Effector memory CD8-positive, alpha-beta T cell (primary cell): ENCODE data around the gene SYNC.

Source experiments
- ATAC-seq: fragments of 150-1000 bp; cut with Tn5 transposase; replicated peaks from 2 replicates; pipeline ENCODE4 v1.10.0; 2021; ENCODE audit warnings: mild to moderate bottlenecking, moderate library complexity
- DNase-seq, 3 experiments: peaks; one replicate each; pipeline ENCODE4 v3.0.0; 2021
- H3K27ac Mint-ChIP-seq, 2 donors: one replicate each; pipeline ENCODE4 v1.8.0; 2022; ENCODE audit warnings: mild to moderate bottlenecking in 2 of 2, mixed read lengths in 2 of 2, moderate library complexity in 2 of 2
- H3K27me3 Mint-ChIP-seq, 2 donors: one replicate each; pipeline ENCODE4 v1.8.0; 2022; ENCODE audit warnings: mixed read lengths in 2 of 2
- H3K36me3 Mint-ChIP-seq: one replicate; pipeline ENCODE4 v1.8.0; 2022; ENCODE audit warnings: mild to moderate bottlenecking, moderate library complexity, mixed read lengths; ENCODE audit not compliant: insufficient read depth
- H3K4me1 Mint-ChIP-seq, 2 donors: one replicate each; pipeline ENCODE4 v1.8.0; 2022; ENCODE audit warnings: low read depth in 2 of 2, mixed read lengths in 2 of 2
- H3K4me3 Mint-ChIP-seq, 2 donors: one replicate each; pipeline ENCODE4 v1.8.0; 2022; ENCODE audit warnings: mild to moderate bottlenecking in 2 of 2, mixed read lengths in 2 of 2, moderate library complexity in 2 of 2
- H3K9me3 Mint-ChIP-seq, 2 donors: one replicate each; pipeline ENCODE4 v1.8.0; 2022; ENCODE audit warnings: mixed read lengths in 2 of 2
- total RNA-seq, 9 experiments: gene quantifications; one replicate each; lab custom pipeline; 2026; lab: John Stamatoyannopoulos, UW

The SYNC gene
- 0 to 0.30 (median 0) reads per million in 9 experiments for total RNA-seq

GRCh38 chr1:32702599-32703478, at the start of gene SYNC:
Gene SYNC (minus strand): TSS chr1:32702770. CDS start chr1:32702660, 110 bp downstream.
- peaks cover 42 to 57% of the 10 kb centered on the region in 2 donors for H3K27me3 Mint-ChIP-seq
- no peaks in the 10 kb centered on the region for H3K9me3 Mint-ChIP-seq
- no peak for DNase-seq
- no peaks in the 10 kb centered on the region for H3K36me3 Mint-ChIP-seq
- no peak within 1 kb of the TSS for H3K27ac Mint-ChIP-seq
- peak within 1 kb of the TSS; percentile 66 to 71 for H3K4me3 Mint-ChIP-seq
- peaks cover 7 to 10% of the 10 kb centered on the region in 2 donors for H3K4me1 Mint-ChIP-seq
- ATAC-seq = peak; percentile 57

GRCh38 chr1:32749771-32750170, 47.2 kb upstream of the SYNC start:
- H3K4me1 Mint-ChIP-seq = peaks cover 8 to 12% of the 10 kb centered on the region in 2 donors
- no peak for ATAC-seq
- H3K27ac Mint-ChIP-seq = no peak overlapping the region
- DNase-seq = no peak
- no peak overlapping the region for H3K4me3 Mint-ChIP-seq
- H3K36me3 Mint-ChIP-seq = peaks cover 3% of the 10 kb centered on the region
- no peaks in the 10 kb centered on the region for H3K9me3 Mint-ChIP-seq
- no peaks in the 10 kb centered on the region for H3K27me3 Mint-ChIP-seq

- Mint-ChIP-seq H3K27ac (no peak overlapping the region), H3K9me3 (no peaks in the 10 kb centered on the region), H3K27me3 (no peaks in the 10 kb centered on the region), H3K36me3 (peaks cover 3% of the 10 kb centered on the region), H3K4me1 (peaks cover 6 to 9% of the 10 kb centered on the region in 2 donors), H3K4me3 (no peak overlapping the region)
- ATAC-seq (no peak), DNase-seq (no peak)
These were observed 46.8 kb upstream of the SYNC start for GRCh38 chr1:32749332-32749731.

GRCh38 chr1:32748926-32749325, 46.4 kb upstream of the SYNC start:
- peaks cover 3% of the 10 kb centered on the region for H3K36me3 Mint-ChIP-seq
- no peaks in the 10 kb centered on the region for H3K9me3 Mint-ChIP-seq
- DNase-seq (no peak), ATAC-seq (no peak)
- no peak overlapping the region for H3K4me3 Mint-ChIP-seq
- H3K4me1 Mint-ChIP-seq = peaks cover 4 to 7% of the 10 kb centered on the region in 2 donors
- H3K27ac Mint-ChIP-seq = no peak overlapping the region
- H3K27me3 Mint-ChIP-seq = no peaks in the 10 kb centered on the region

GRCh38 chr1:32748348-32748747, 45.8 kb upstream of the SYNC start:
- no peak for ATAC-seq
- Mint-ChIP-seq H3K4me1 (peaks cover 4 to 7% of the 10 kb centered on the region in 2 donors), H3K9me3 (no peaks in the 10 kb centered on the region), H3K27ac (no peak overlapping the region), H3K4me3 (no peak overlapping the region), H3K27me3 (no peaks in the 10 kb centered on the region), H3K36me3 (peaks cover 3% of the 10 kb centered on the region)
- DNase-seq = no peak

- H3K27me3 Mint-ChIP-seq = peaks cover 0 to 11% of the 10 kb centered on the region in 2 donors
- H3K27ac Mint-ChIP-seq = no peak overlapping the region
- H3K9me3 Mint-ChIP-seq = no peaks in the 10 kb centered on the region
- peaks cover 1 to 2% of the 10 kb centered on the region in 2 donors for H3K4me1 Mint-ChIP-seq
- no peak for ATAC-seq
- DNase-seq = no peak
- peaks cover 1% of the 10 kb centered on the region for H3K36me3 Mint-ChIP-seq
- no peak overlapping the region for H3K4me3 Mint-ChIP-seq
These were observed 43.6 kb upstream of the SYNC start for GRCh38 chr1:32746130-32746529.

GRCh38 chr1:32744071-32744425, 41.5 kb upstream of the SYNC start:
- H3K27me3 Mint-ChIP-seq = peaks cover 0 to 20% of the 10 kb centered on the region in 2 donors
- no peaks in the 10 kb centered on the region for H3K36me3 Mint-ChIP-seq
- no peak for ATAC-seq
- no peaks in the 10 kb centered on the region for H3K9me3 Mint-ChIP-seq
- H3K4me1 Mint-ChIP-seq = peaks cover 1 to 3% of the 10 kb centered on the region in 2 donors
- no peak for DNase-seq
- H3K4me3 Mint-ChIP-seq = peak overlapping the region in 1 of 2 donors; percentile 67
- H3K27ac Mint-ChIP-seq = no peak overlapping the region

GRCh38 chr1:32743380-32744070, 41.0 kb upstream of the SYNC start:
- Mint-ChIP-seq H3K9me3 (no peaks in the 10 kb centered on the region), H3K4me3 (peak overlapping the region in 1 of 2 donors; percentile 67), H3K27me3 (peaks cover 0 to 20% of the 10 kb centered on the region in 2 donors), H3K27ac (no peak overlapping the region), H3K4me1 (peaks cover 1 to 3% of the 10 kb centered on the region in 2 donors), H3K36me3 (no peaks in the 10 kb centered on the region)
- DNase-seq (no peak), ATAC-seq (no peak)

- peak overlapping the region; percentile 67 to 76 for H3K4me3 Mint-ChIP-seq
- H3K27me3 Mint-ChIP-seq = peaks cover 0 to 20% of the 10 kb centered on the region in 2 donors
- H3K27ac Mint-ChIP-seq = no peak overlapping the region
These were observed 40.4 kb upstream of the SYNC start for GRCh38 chr1:32742956-32743355.

GRCh38 chr1:32742199-32742947, 39.8 kb upstream of the SYNC start:
- H3K27ac Mint-ChIP-seq = no peak overlapping the region

More at GRCh38 chr1:32742956-32743355, 40.4 kb upstream of the SYNC start:
- DNase-seq = no peak
- no peak for ATAC-seq
- H3K4me1 Mint-ChIP-seq = peaks cover 1 to 3% of the 10 kb centered on the region in 2 donors
- no peaks in the 10 kb centered on the region for H3K9me3 Mint-ChIP-seq
- no peaks in the 10 kb centered on the region for H3K36me3 Mint-ChIP-seq

GRCh38 chr1:32741413-32742198, 39.0 kb upstream of the SYNC start:
- peak; percentile 59 for ATAC-seq
- H3K4me1 Mint-ChIP-seq = peaks cover 1 to 3% of the 10 kb centered on the region in 2 donors
- H3K36me3 Mint-ChIP-seq = no peaks in the 10 kb centered on the region
- no peak for DNase-seq
- peaks cover 0 to 29% of the 10 kb centered on the region in 2 donors for H3K27me3 Mint-ChIP-seq
- H3K4me3 Mint-ChIP-seq = peak overlapping the region; percentile 76 to 79
- H3K9me3 Mint-ChIP-seq = no peaks in the 10 kb centered on the region
- H3K27ac Mint-ChIP-seq = peak overlapping the region in 1 of 2 donors; percentile 73

More at GRCh38 chr1:32742199-32742947, 39.8 kb upstream of the SYNC start:
- Mint-ChIP-seq H3K4me3 (peak overlapping the region; percentile 67 to 76), H3K27me3 (peaks cover 0 to 21% of the 10 kb centered on the region in 2 donors), H3K36me3 (no peaks in the 10 kb centered on the region), H3K9me3 (no peaks in the 10 kb centered on the region), H3K4me1 (peaks cover 1 to 3% of the 10 kb centered on the region in 2 donors)
- peak; percentile 10 for ATAC-seq
- DNase-seq = no peak

- Mint-ChIP-seq H3K4me1 (peaks cover 1 to 3% of the 10 kb centered on the region in 2 donors), H3K36me3 (no peaks in the 10 kb centered on the region), H3K9me3 (no peaks in the 10 kb centered on the region), H3K4me3 (peak overlapping the region; percentile 76 to 79), H3K27me3 (peaks cover 0 to 32% of the 10 kb centered on the region in 2 donors), H3K27ac (peak overlapping the region in 1 of 2 donors; percentile 73)
- no peak for ATAC-seq
- DNase-seq = no peak
These were observed 38.5 kb upstream of the SYNC start for GRCh38 chr1:32741059-32741412.
